Aorta (tissue), 5 donors: ENCODE measurements around the gene PDZK1IP1. TPM values are rescaled to one million over a fixed set of nuclear protein-coding genes. Genes with fewer than 3 reads are reported as not detected.
"Not testable (repeated sequence)": the region's sequence is repeated elsewhere in the genome, so short reads cannot be mapped to it uniquely, and the experiment has no call there.

Source experiments
- ATAC-seq: fragments of 200-7000 bp; cut with Tn5 transposase; one replicate; pipeline ENCODE4 v1.9.1; 2022; ENCODE audit warnings: moderate library complexity; ENCODE audit not compliant: low FRiP score
- DNase-seq, 2 donors: peaks; one replicate each; pipeline ENCODE4 v3.0.0-alpha.2; 2020
- H3K27ac ChIP-seq, 2 donors: one replicate each; pipeline ENCODE4 v1.5.1; 2013; ENCODE audit warnings: low read length in 2 of 2, mild to moderate bottlenecking in 2 of 2, moderate library complexity in 2 of 2, control low read depth in 1 of 2, inconsistent platforms in 1 of 2, low read depth in 1 of 2
- H3K27me3 ChIP-seq, 2 donors: one replicate each; pipeline ENCODE4 v1.6.1; 2013; ENCODE audit warnings: control low read depth in 1 of 2, low read length in 1 of 2, mild to moderate bottlenecking in 1 of 2, moderate library complexity in 1 of 2; ENCODE audit not compliant: insufficient read depth in 2 of 2, control insufficient read depth in 1 of 2
- H3K36me3 ChIP-seq, 2 donors: one replicate each; pipeline ENCODE4 v1.6.1; 2013; ENCODE audit warnings: control low read depth in 1 of 2, low read length in 1 of 2, mild to moderate bottlenecking in 1 of 2; ENCODE audit not compliant: insufficient read depth in 2 of 2, control insufficient read depth in 1 of 2
- H3K4me1 ChIP-seq, 2 donors: one replicate each; pipeline ENCODE4 v1.6.1; 2013; ENCODE audit warnings: low read length in 2 of 2, control low read depth in 1 of 2, mild to moderate bottlenecking in 1 of 2, moderate library complexity in 1 of 2; ENCODE audit not compliant: insufficient read depth in 2 of 2, control insufficient read depth in 1 of 2
- H3K4me3 ChIP-seq, 2 donors: one replicate each; pipeline ENCODE4 v1.5.1; 2013; ENCODE audit warnings: low read length in 2 of 2, control low read depth in 1 of 2, mild to moderate bottlenecking in 1 of 2
- H3K9me3 ChIP-seq: one replicate; pipeline ENCODE4 v1.6.1; 2013; ENCODE audit warnings: mild to moderate bottlenecking, low read length; ENCODE audit not compliant: control insufficient read depth
- WGBS, 2 donors: extraction: QIAGEN DNeasy Blood & Tissue Kit; methylation state at CpG; one replicate each; pipeline ENCODE4 v1.1.7; 2013; 5-methylcytosine and 5-hydroxymethylcytosine counted together
- intact Hi-C, 2 donors: fragments of 100-400 bp; cut with DNase I; formaldehyde crosslinking; loops; one replicate each; pipeline versions ENCODE4 v1.14.2 to v1.15.0; 2022
- polyA plus RNA-seq, 2 donors: library from polyadenylated mRNA; stranded (reverse); fragments of 200-250 nt; gene quantifications; one replicate each; pipeline ENCODE4 v1.2.3, GENCODE V29; 2013
- total RNA-seq, 2 donors: library from RNA; stranded (reverse); fragmentation: NEBNext Ultra II Directional; extraction: Animal tissue kit (Norgen Biotek cat#: 25700); gene quantifications; one replicate each; pipeline ENCODE4 v1.2.1, GENCODE V29; 2021
- donor health status: healthy with polysubstance abuse.
- donor health status: Bipolar disorder and iron deficiency.
- donor health status: DM: no; HTN: no; CAD: no.
- donor health status: DM: no; HTN: no; CAD: no.
- donor health status: DM: yes; HTN: yes; CAD: no.

The PDZK1IP1 gene
- total and polyA plus RNA-seq, 4 donors, result 0.71 to 3.7 (median 1.7) TPM

- Histone ChIP-seq H3K27me3 (peaks cover 0 to 2% of the 10 kb centered on the region in 2 donors), H3K9me3 (peaks cover 5% of the 10 kb centered on the region), H3K36me3 (no peaks in the 10 kb centered on the region), H3K4me3 (no peak overlapping the region), H3K27ac (no peak overlapping the region), H3K4me1 (no peaks in the 10 kb centered on the region)
- peak; percentile 83 for ATAC-seq
- intact Hi-C loops, result loop anchor here in 1 of 2 donors (5.0 kb wide), 1 partner anchor 537 kb away; no protein-coding TSS in a partner anchor
- WGBS, 2 donors, result 14 to 16% methylated on average over 11 of the region's 11 CpGs
- peak in 1 of 2 donors; percentile 62 for DNase-seq
Observed at GRCh38 chr1:47175227-47175934, 14.5 kb downstream of the PDZK1IP1 start.

- ATAC-seq, result no peak
- no peaks in the 10 kb centered on the region for H3K4me1 ChIP-seq
- H3K36me3 ChIP-seq, result no peaks in the 10 kb centered on the region
- peaks cover 5% of the 10 kb centered on the region for H3K9me3 ChIP-seq
- H3K27ac ChIP-seq, result no peak overlapping the region
- no peak for DNase-seq
- H3K27me3 ChIP-seq, result peaks cover 0 to 2% of the 10 kb centered on the region in 2 donors
- no peak overlapping the region for H3K4me3 ChIP-seq
- intact Hi-C loops, result loop anchor here in 1 of 2 donors (5.0 kb wide), 1 partner anchor 538 kb away; no protein-coding TSS in a partner anchor
Observed at GRCh38 chr1:47174656-47175020, 15.2 kb downstream of the PDZK1IP1 start.

- no peak for DNase-seq
- intact Hi-C loops, result no loop called here
- peaks cover 5% of the 10 kb centered on the region for H3K9me3 ChIP-seq
- no peak for ATAC-seq
- WGBS, 2 donors, result 87 to 88% methylated on average over 5 of the region's 5 CpGs
- peaks cover 0 to 2% of the 10 kb centered on the region in 2 donors for H3K27me3 ChIP-seq
- no peaks in the 10 kb centered on the region for H3K36me3 ChIP-seq
- H3K4me1 ChIP-seq, result no peaks in the 10 kb centered on the region
- no peak overlapping the region for H3K27ac ChIP-seq
- no peak overlapping the region for H3K4me3 ChIP-seq
Observed at GRCh38 chr1:47172782-47173181, 17.1 kb downstream of the PDZK1IP1 start.

GRCh38 chr1:47164552-47164951 lies 25.3 kb downstream of the PDZK1IP1 start:
- no peaks in the 10 kb centered on the region for H3K4me1 ChIP-seq
- DNase-seq, result no peak
- no peak overlapping the region for H3K27ac ChIP-seq
- H3K27me3 ChIP-seq, result peaks cover 0 to 2% of the 10 kb centered on the region in 2 donors
- intact Hi-C loops, result no loop called here
- ATAC-seq, result no peak
- H3K36me3 ChIP-seq, result no peaks in the 10 kb centered on the region
- no peak overlapping the region for H3K4me3 ChIP-seq
- peaks cover 2% of the 10 kb centered on the region for H3K9me3 ChIP-seq

GRCh38 chr1:47161298-47162040 lies 28.4 kb downstream of the PDZK1IP1 start:
- H3K36me3 ChIP-seq, result no peaks in the 10 kb centered on the region
- intact Hi-C loops, result no loop called here
- no peaks in the 10 kb centered on the region for H3K4me1 ChIP-seq
- WGBS, 2 donors, result 68 to 83% methylated on average over 5 of the region's 5 CpGs
- DNase-seq (no peak), ATAC-seq (no peak)
- no peak overlapping the region for H3K27ac ChIP-seq
- peaks cover 2% of the 10 kb centered on the region for H3K9me3 ChIP-seq
- H3K4me3 ChIP-seq, result no peak overlapping the region
- H3K27me3 ChIP-seq, result peaks cover 0 to 2% of the 10 kb centered on the region in 2 donors

GRCh38 chr1:47160716-47161115 lies 29.1 kb downstream of the PDZK1IP1 start:
- intact Hi-C loops, result no loop called here
- Histone ChIP-seq H3K9me3 (peaks cover 2% of the 10 kb centered on the region), H3K36me3 (no peaks in the 10 kb centered on the region), H3K4me3 (no peak overlapping the region), H3K27ac (no peak overlapping the region), H3K4me1 (no peaks in the 10 kb centered on the region), H3K27me3 (peaks cover 0 to 2% of the 10 kb centered on the region in 2 donors)
- ATAC-seq (no peak), DNase-seq (no peak)

GRCh38 chr1:47157957-47158356 lies 31.9 kb downstream of the PDZK1IP1 start:
- ATAC-seq, intact Hi-C loops, H3K36me3 ChIP-seq: not testable (repeated sequence)

GRCh38 chr1:47156457-47156856 lies 33.4 kb downstream of the PDZK1IP1 start:
- ATAC-seq, DNase-seq, H3K4me1 ChIP-seq, H3K9me3 ChIP-seq, H3K27ac ChIP-seq, H3K36me3 ChIP-seq, intact Hi-C loops, H3K27me3 ChIP-seq, H3K4me3 ChIP-seq: not testable (repeated sequence)

More at GRCh38 chr1:47157957-47158356, 31.9 kb downstream of the PDZK1IP1 start:
- H3K4me3 ChIP-seq, H3K9me3 ChIP-seq, DNase-seq, H3K27me3 ChIP-seq, H3K27ac ChIP-seq, H3K4me1 ChIP-seq: not testable (repeated sequence)
- 88 to 91% methylated on average over 3 of the region's 3 CpGs for WGBS, 2 donors

GRCh38 chr1:47149162-47149561 lies 40.7 kb downstream of the PDZK1IP1 start:
- intact Hi-C loops, H3K36me3 ChIP-seq, H3K4me3 ChIP-seq, H3K27me3 ChIP-seq, H3K9me3 ChIP-seq, H3K27ac ChIP-seq, H3K4me1 ChIP-seq, ATAC-seq, DNase-seq: not testable (repeated sequence)
- 32 to 36% methylated on average over 9 of the region's 9 CpGs for WGBS, 2 donors
